ENCODE data around the gene OR14J1.
"Not testable (repeated sequence)": the region's sequence is repeated elsewhere in the genome, so short reads cannot be mapped to it uniquely, and the experiment has no call there.

OR14J1 gene

GRCh38 chr6:29332676-29333075 is 31.2 kb downstream of the OR14J1 start:
- no peaks in the 10 kb centered on the region for H3K36me3 ChIP-seq (ENCODE audit: control insufficient read depth, insufficient read depth, low read length)
- H3K9me3 ChIP-seq (ENCODE audit: control insufficient read depth, insufficient read depth, low read length), result no peaks in the 10 kb centered on the region
- no peak for DNase-seq (ENCODE audit: low read depth, low spot score)
- no peak overlapping the region for H3K27ac ChIP-seq (ENCODE audit: low read length)
- H3K4me1 ChIP-seq (ENCODE audit: control insufficient read depth, insufficient read depth, low read length), result no peaks in the 10 kb centered on the region
- H3K4me3 ChIP-seq (ENCODE audit: low read length), result no peak overlapping the region
- no peaks in the 10 kb centered on the region for H3K27me3 ChIP-seq (ENCODE audit: control insufficient read depth, insufficient read depth, low read length)

DNA sequence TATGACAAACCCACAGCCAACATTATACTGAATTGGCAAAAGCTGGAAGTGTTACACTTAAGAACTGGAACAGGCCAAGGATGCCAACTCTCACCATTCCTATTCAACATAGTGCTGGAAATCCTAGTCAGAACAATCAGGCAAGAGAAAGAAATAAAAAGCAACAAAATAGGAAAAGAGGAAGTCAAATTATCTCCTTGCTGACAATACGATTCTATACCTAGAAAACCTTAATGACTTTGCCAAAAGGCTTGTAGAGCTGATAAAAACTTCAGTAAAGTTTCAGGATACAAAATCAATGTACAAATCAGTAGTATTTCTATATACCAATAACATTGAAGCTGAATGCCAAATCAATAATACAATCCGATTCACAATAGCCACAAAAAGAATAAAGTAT is 34.8 kb downstream of the OR14J1 start:
- Histone ChIP-seq H3K4me1 (ENCODE audit: control insufficient read depth, insufficient read depth, low read length) (no peaks in the 10 kb centered on the region), H3K27me3 (ENCODE audit: control insufficient read depth, insufficient read depth, low read length) (no peaks in the 10 kb centered on the region), H3K36me3 (ENCODE audit: control insufficient read depth, insufficient read depth, low read length) (no peaks in the 10 kb centered on the region), H3K27ac (ENCODE audit: low read length) (no peak overlapping the region), H3K4me3 (ENCODE audit: low read length) (no peak overlapping the region), H3K9me3 (ENCODE audit: control insufficient read depth, insufficient read depth, low read length) (no peaks in the 10 kb centered on the region)
- DNase-seq (ENCODE audit: low read depth, low spot score), result no peak
- no CpG with 5 or more reads among the region's 2 CpGs for WGBS (ENCODE audit: insufficient coverage, insufficient read length)

DNA sequence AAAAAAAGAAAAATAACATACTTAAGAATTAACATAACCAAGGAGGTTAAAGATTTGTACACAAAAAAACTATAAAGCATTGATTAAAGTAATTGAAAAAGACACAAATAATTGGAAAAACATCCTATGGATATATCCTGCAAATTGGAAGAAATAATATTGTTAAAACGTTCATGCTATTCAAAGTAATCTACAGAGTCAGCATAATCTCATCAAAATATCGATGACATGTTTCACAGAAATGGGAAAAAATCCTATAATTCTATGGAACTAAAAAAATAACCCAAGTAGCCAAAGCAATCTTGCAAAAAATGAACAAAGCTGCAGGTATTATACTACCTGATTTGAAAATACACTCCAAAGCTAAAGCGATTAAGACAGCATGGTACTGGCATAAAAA is 43.9 kb downstream of the OR14J1 start:
- H3K4me1 ChIP-seq (ENCODE audit: control insufficient read depth, insufficient read depth, low read length), result no peaks in the 10 kb centered on the region
- no peak overlapping the region for H3K4me3 ChIP-seq (ENCODE audit: low read length)
- H3K36me3 ChIP-seq (ENCODE audit: control insufficient read depth, insufficient read depth, low read length), result no peaks in the 10 kb centered on the region
- H3K27ac ChIP-seq (ENCODE audit: low read length), result no peak overlapping the region
- no peak for DNase-seq (ENCODE audit: low read depth, low spot score)
- no CpG with 5 or more reads among the region's 3 CpGs for WGBS (ENCODE audit: insufficient coverage, insufficient read length)
- no peaks in the 10 kb centered on the region for H3K27me3 ChIP-seq (ENCODE audit: control insufficient read depth, insufficient read depth, low read length)
- no peaks in the 10 kb centered on the region for H3K9me3 ChIP-seq (ENCODE audit: control insufficient read depth, insufficient read depth, low read length)

GRCh38 chr6:29349348-29349747 is 47.8 kb downstream of the OR14J1 start:
- not testable (repeated sequence) for H3K9me3 ChIP-seq (ENCODE audit: control insufficient read depth, insufficient read depth, low read length); H3K36me3 ChIP-seq (ENCODE audit: control insufficient read depth, insufficient read depth, low read length); H3K4me1 ChIP-seq (ENCODE audit: control insufficient read depth, insufficient read depth, low read length); H3K27ac ChIP-seq (ENCODE audit: low read length); H3K4me3 ChIP-seq (ENCODE audit: low read length); DNase-seq (ENCODE audit: low read depth, low spot score); H3K27me3 ChIP-seq (ENCODE audit: control insufficient read depth, insufficient read depth, low read length)
- no CpG with 5 or more reads among the region's 3 CpGs for WGBS (ENCODE audit: insufficient coverage, insufficient read length)

- H3K36me3 ChIP-seq (ENCODE audit: control insufficient read depth, insufficient read depth, low read length), result no peaks in the 10 kb centered on the region
- no peak overlapping the region for H3K27ac ChIP-seq (ENCODE audit: low read length)
- H3K4me3 ChIP-seq (ENCODE audit: low read length), result no peak overlapping the region
- H3K4me1 ChIP-seq (ENCODE audit: control insufficient read depth, insufficient read depth, low read length), result peaks cover 3% of the 10 kb centered on the region; the same call in 1 of the 2 replicates
- H3K27me3 ChIP-seq (ENCODE audit: control insufficient read depth, insufficient read depth, low read length), result no peaks in the 10 kb centered on the region
- no peaks in the 10 kb centered on the region for H3K9me3 ChIP-seq (ENCODE audit: control insufficient read depth, insufficient read depth, low read length)
- DNase-seq (ENCODE audit: low read depth, low spot score), result no peak
Observed at GRCh38 chr6:29354980-29355379, 53.5 kb downstream of the OR14J1 start.

DNA sequence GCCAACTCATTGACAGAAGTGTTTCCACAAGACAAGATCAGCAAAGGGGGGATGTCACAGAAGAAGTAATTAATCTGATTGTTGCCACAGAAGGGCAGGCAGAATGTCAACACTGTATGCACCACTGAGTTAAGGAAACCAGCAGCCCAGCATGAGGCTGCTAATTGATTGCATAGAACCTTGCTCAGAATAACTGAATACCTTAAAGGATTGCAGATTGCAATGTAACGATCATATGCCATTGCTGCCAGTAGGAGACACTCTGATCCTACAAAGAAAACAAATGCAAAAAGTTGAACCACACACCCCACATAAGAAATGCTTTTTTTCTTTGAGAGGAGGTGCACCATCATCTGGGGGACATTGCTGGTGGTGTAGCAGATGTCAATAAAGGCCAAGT is 54.1 kb downstream of the OR14J1 start:
- no peak for DNase-seq (ENCODE audit: low read depth, low spot score)
- WGBS (ENCODE audit: insufficient coverage, insufficient read length), result no CpG with 5 or more reads among the region's 1 CpG
- H3K4me1 ChIP-seq (ENCODE audit: control insufficient read depth, insufficient read depth, low read length), result peaks cover 3% of the 10 kb centered on the region; the same call in 1 of the 2 replicates
- H3K36me3 ChIP-seq (ENCODE audit: control insufficient read depth, insufficient read depth, low read length), result no peaks in the 10 kb centered on the region
- no peak overlapping the region for H3K27ac ChIP-seq (ENCODE audit: low read length)
- no peaks in the 10 kb centered on the region for H3K9me3 ChIP-seq (ENCODE audit: control insufficient read depth, insufficient read depth, low read length)
- H3K27me3 ChIP-seq (ENCODE audit: control insufficient read depth, insufficient read depth, low read length), result no peaks in the 10 kb centered on the region
- no peak overlapping the region for H3K4me3 ChIP-seq (ENCODE audit: low read length)
